ENCODE results near the gene ATP5PB. TPM values are rescaled to one million over a fixed set of nuclear protein-coding genes. Genes with fewer than 3 reads are reported as not detected.

Gene ATP5PB
- total RNA-seq, 1 donor from 2014 or later = 411 TPM

DNA sequence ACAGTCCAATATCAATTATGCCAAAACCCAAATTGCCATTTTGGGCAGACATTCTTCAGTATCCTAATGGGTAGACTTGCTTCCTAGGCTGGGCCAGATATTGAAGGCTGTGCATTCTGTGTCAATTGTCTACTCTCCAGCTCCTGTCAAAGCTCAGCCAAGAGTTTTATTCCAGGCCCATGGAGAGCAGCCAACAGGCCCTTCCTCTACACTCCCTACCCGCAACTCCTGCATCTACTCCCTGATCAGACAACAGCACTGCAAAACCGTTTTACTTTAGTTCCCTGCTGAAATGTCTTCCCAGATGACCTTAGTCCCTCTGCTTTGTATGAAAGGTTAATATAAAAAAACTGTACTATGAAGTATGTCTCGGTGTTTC is 60.7 kb downstream of the ATP5PB start:
- peak; percentile 40 for DNase-seq

DNA sequence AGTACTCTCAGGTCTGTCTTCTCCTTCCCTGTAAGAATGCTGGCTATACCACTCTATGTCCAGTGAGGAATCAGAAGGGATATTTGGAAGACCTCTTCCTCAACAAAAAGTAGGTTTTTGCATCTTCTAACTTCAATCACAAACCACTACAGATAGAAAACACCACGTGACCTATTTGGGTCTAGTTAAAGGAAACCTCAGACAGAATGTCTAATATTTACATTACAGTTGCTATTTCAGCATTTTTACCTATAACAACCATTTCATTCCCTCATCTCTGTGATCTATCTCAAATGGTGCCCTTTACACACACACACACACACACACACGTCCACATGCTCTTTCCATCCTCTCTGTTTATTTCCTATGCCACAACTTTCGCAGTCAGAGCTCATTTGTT is 62.1 kb downstream of the ATP5PB start:
- no peak for DNase-seq

Small RNAs within 50 kb of the gene (small RNA-seq; reads per million reads assigned to genes)
- gene RF00019 (ENCODE audit: low replicate concordance) (not detected), gene RNU6-792P (ENCODE audit: low replicate concordance) (not detected)

Other genes with a start within 250 kb of the ATP5PB start
- gene DENND2D, start 248.8 kb upstream of the ATP5PB start, total RNA-seq = 12.0 TPM
- 5.0 TPM for gene CHI3L2, start 221.8 kb upstream of the ATP5PB start, total RNA-seq
- gene CHIA, start 158.6 kb upstream of the ATP5PB start, total RNA-seq = not detected
- gene OVGP1, start 21.7 kb upstream of the ATP5PB start, total RNA-seq = 2.7 TPM
- gene WDR77, start 208 bp upstream of the ATP5PB start, total RNA-seq = 25.7 TPM
- gene C1orf162, start 24.5 kb downstream of the ATP5PB start, total RNA-seq = 3.8 TPM
- gene ADORA3, start 54.2 kb downstream of the ATP5PB start, total RNA-seq = not detected
- gene TMIGD3, start 54.2 kb downstream of the ATP5PB start, total RNA-seq = not detected
- 43.0 TPM for gene RAP1A, start 170.3 kb downstream of the ATP5PB start, total RNA-seq